Measurements from ENCODE around the gene DENND5B. TPM values are rescaled to one million over a fixed set of nuclear protein-coding genes. Genes with fewer than 3 reads are reported as not detected.

DENND5B gene
- total and polyA plus RNA-seq, 2 of the 4 experiments (the other 2 are of a cell fraction): 5.5 to 13.4 TPM

GRCh38 chr12:31631023-31631724 is 40.2 kb upstream of the DENND5B start:
- TF ChIP-seq NFE2L2 (IDR thresholded peaks at IDR 0.05; ENCODE audit: low read depth, low read length) (no peak), MAZ (IDR thresholded peaks at IDR 0.05; ENCODE audit: borderline replicate concordance, low read depth, low read length) (no peak), RFX5 (IDR thresholded peaks at IDR 0.05; ENCODE audit: low read depth, low read length) (no peak), SMC3 (IDR thresholded peaks at IDR 0.05; ENCODE audit: low read depth, low read length) (no peak), CHD1 (IDR thresholded peaks at IDR 0.05; ENCODE audit: low read depth, low read length) (no peak), FOS (IDR thresholded peaks at IDR 0.05; ENCODE audit: low read depth, low read length) (no peak), MXI1 (IDR thresholded peaks at IDR 0.05; ENCODE audit: borderline replicate concordance, low read depth, low read length) (no peak), POLR2A (IDR thresholded peaks at IDR 0.05; ENCODE audit: low read depth, low read length) (no peak), RAD21 (IDR thresholded peaks at IDR 0.05; ENCODE audit: low read length) (no peak), CEBPB (IDR thresholded peaks at IDR 0.05; ENCODE audit: low read depth, low read length) (no peak), RCOR1 (IDR thresholded peaks at IDR 0.05; ENCODE audit: insufficient replicate concordance, low read length) (no peak)
- TF ChIP-seq, protein P1, sequence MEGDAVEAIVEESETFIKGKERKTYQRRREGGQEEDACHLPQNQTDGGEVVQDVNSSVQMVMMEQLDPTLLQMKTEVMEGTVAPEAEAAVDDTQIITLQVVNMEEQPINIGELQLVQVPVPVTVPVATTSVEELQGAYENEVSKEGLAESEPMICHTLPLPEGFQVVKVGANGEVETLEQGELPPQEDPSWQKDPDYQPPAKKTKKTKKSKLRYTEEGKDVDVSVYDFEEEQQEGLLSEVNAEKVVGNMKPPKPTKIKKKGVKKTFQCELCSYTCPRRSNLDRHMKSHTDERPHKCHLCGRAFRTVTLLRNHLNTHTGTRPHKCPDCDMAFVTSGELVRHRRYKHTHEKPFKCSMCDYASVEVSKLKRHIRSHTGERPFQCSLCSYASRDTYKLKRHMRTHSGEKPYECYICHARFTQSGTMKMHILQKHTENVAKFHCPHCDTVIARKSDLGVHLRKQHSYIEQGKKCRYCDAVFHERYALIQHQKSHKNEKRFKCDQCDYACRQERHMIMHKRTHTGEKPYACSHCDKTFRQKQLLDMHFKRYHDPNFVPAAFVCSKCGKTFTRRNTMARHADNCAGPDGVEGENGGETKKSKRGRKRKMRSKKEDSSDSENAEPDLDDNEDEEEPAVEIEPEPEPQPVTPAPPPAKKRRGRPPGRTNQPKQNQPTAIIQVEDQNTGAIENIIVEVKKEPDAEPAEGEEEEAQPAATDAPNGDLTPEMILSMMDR (conservative IDR thresholded peaks at IDR 0.05; ENCODE audit: low read depth, low read length): no peak
- TF ChIP-seq, protein P2, sequence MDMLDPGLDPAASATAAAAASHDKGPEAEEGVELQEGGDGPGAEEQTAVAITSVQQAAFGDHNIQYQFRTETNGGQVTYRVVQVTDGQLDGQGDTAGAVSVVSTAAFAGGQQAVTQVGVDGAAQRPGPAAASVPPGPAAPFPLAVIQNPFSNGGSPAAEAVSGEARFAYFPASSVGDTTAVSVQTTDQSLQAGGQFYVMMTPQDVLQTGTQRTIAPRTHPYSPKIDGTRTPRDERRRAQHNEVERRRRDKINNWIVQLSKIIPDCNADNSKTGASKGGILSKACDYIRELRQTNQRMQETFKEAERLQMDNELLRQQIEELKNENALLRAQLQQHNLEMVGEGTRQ (IDR thresholded peaks at IDR 0.05; ENCODE audit: low read depth, low read length): no peak
- Histone ChIP-seq H2BK15ac (ENCODE audit: low read depth, low read length) (no peak overlapping the region), H3K27me3 (ENCODE audit: control insufficient read depth, insufficient read depth, low read length) (no peaks in the 10 kb centered on the region; the same call in 1 of the 2 replicates), H3K36me3 (ENCODE audit: control insufficient read depth, insufficient read depth, low read length) (no peaks in the 10 kb centered on the region), H4K91ac (ENCODE audit: insufficient read depth, low read depth, low read length) (no peak overlapping the region), H2BK20ac (ENCODE audit: low read depth, low read length) (no peak overlapping the region), H3K4me3 (ENCODE audit: insufficient read depth, low read depth, low read length) (no peak overlapping the region), H3K9me3 (ENCODE audit: control insufficient read depth, insufficient read depth, low read length) (no peaks in the 10 kb centered on the region), H3K79me1 (ENCODE audit: low read depth in 1 of 2, low read length in 2 of 2) (no peaks in the 10 kb centered on the region), H4K5ac (ENCODE audit: low read depth, low read length) (no peak overlapping the region), H3K56ac (ENCODE audit: extremely low read depth, insufficient read depth, low read length) (no peak overlapping the region), H3K9me1 (ENCODE audit: insufficient read depth, low read length) (no peaks in the 10 kb centered on the region), H3K23ac (ENCODE audit: low read depth, low read length) (no peak overlapping the region), H3K4me1 (ENCODE audit: control insufficient read depth, insufficient read depth, low read length) (no peaks in the 10 kb centered on the region; the same call in 1 of the 2 replicates), H3K4ac (ENCODE audit: low read depth, low read length) (no peak overlapping the region), H2BK120ac (ENCODE audit: low read depth, low read length) (no peak overlapping the region), H3K27ac (ENCODE audit: insufficient read depth, low read length) (no peak overlapping the region), H4K20me1 (ENCODE audit: insufficient read depth, low read length) (no peaks in the 10 kb centered on the region), H2BK5ac (ENCODE audit: low read depth, low read length, poor library complexity, severe bottlenecking) (no peak overlapping the region), H4K8ac (ENCODE audit: low read depth in 2 of 2, low read length in 2 of 2) (no peak overlapping the region), H2AK5ac (ENCODE audit: low read depth, low read length) (no peak overlapping the region), H2AFZ (replicated peaks; ENCODE audit: low read length, poor library complexity) (no peak overlapping the region), H3K14ac (replicated peaks; ENCODE audit: low read depth, low read length) (no peak overlapping the region), H3K4me2 (ENCODE audit: low read depth, low read length) (no peak overlapping the region), H3K18ac (ENCODE audit: low read depth, low read length) (no peak overlapping the region), H2AK9ac (replicated peaks; ENCODE audit: low read depth, low read length, poor library complexity) (no peak overlapping the region), H3K9ac (ENCODE audit: low read depth, low read length) (no peak overlapping the region)
- dilution Hi-C loops (cut with HindIII; ENCODE audit: low sequenced_read_pairs, unreplicated experiment): no loop called here
- in situ Hi-C loops (cut with MboI; ENCODE audit: low sequenced_read_pairs): loop anchor here (10.0 kb wide), 1 partner anchor 366 kb away; no protein-coding TSS in a partner anchor
- DNase-seq: no peak
- no TSS peak for BruUV-seq (replicated peaks)
- intact Hi-C loops (cut with micrococcal nuclease): no loop called here
- CTCF ChIA-PET: interaction anchor here (0.7 kb wide), 1 partner anchor 178 kb away, joined by 4 read pairs; no protein-coding TSS in a partner anchor
- ATAC-seq (ENCODE audit: low read depth): no peak
- POLR2A ChIA-PET (ENCODE audit: unreplicated experiment): no interaction called here
- no CpG with 5 or more reads among the region's 6 CpGs for WGBS, 2 experiments (ENCODE audit: extremely low coverage in 2 of 2, insufficient read length in 1 of 2)

Data from IMR-90 (cell line).